ENCODE data around the gene UBE2L5.

Gene UBE2L5

GRCh38 chr13:30395192-30396158, 26.8 kb upstream of the UBE2L5 start:
- peak overlapping the region; percentile 64 for H3K4me3 ChIP-seq (ENCODE audit: low read depth, low read length)
- no peak for TF ChIP-seq CTCF (IDR thresholded peaks at IDR 0.05; ENCODE audit: low read depth, low read length, missing control alignments)
- DNase-seq (ENCODE audit: low read depth): peak; percentile 53

- DNase-seq (ENCODE audit: low read depth): no peak
- TF ChIP-seq CTCF (IDR thresholded peaks at IDR 0.05; ENCODE audit: low read depth, low read length, missing control alignments): no peak
- no peak overlapping the region for H3K4me3 ChIP-seq (ENCODE audit: low read depth, low read length)
These were observed 25.7 kb upstream of the UBE2L5 start for GRCh38 chr13:30396434-30397075.

GRCh38 chr13:30398601-30399072, 23.7 kb upstream of the UBE2L5 start:
- TF ChIP-seq CTCF (IDR thresholded peaks at IDR 0.05; ENCODE audit: low read depth, low read length, missing control alignments): no peak
- no peak for DNase-seq (ENCODE audit: low read depth)

GRCh38 chr13:30400376-30400775, 21.9 kb upstream of the UBE2L5 start:
- TF ChIP-seq CTCF (IDR thresholded peaks at IDR 0.05; ENCODE audit: low read depth, low read length, missing control alignments): no peak
- H3K4me3 ChIP-seq (ENCODE audit: low read depth, low read length): no peak overlapping the region
- no peak for DNase-seq (ENCODE audit: low read depth)

More at GRCh38 chr13:30398601-30399072, 23.7 kb upstream of the UBE2L5 start:
- no peak overlapping the region for H3K4me3 ChIP-seq (ENCODE audit: low read depth, low read length)

- TF ChIP-seq CTCF (IDR thresholded peaks at IDR 0.05; ENCODE audit: low read depth, low read length, missing control alignments): no peak
- DNase-seq (ENCODE audit: low read depth): no peak
- H3K4me3 ChIP-seq (ENCODE audit: low read depth, low read length): no peak overlapping the region
These were observed 20.9 kb upstream of the UBE2L5 start for GRCh38 chr13:30401347-30401746.

GRCh38 chr13:30403456-30403855, 18.8 kb upstream of the UBE2L5 start:
- DNase-seq (ENCODE audit: low read depth): no peak
- no peak for TF ChIP-seq CTCF (IDR thresholded peaks at IDR 0.05; ENCODE audit: low read depth, low read length, missing control alignments)
- no peak overlapping the region for H3K4me3 ChIP-seq (ENCODE audit: low read depth, low read length)
